AG09309 (cell line): Measurements from ENCODE around the gene NSMCE1.

Source experiments
- DNase-seq: peaks from one replicate; pipeline ENCODE4 v3.0.0-alpha.2; 2010; ENCODE audit warnings: low read depth
- H3K4me3 ChIP-seq: 2 replicates; pipeline ENCODE4 v1.5.1; 2011; ENCODE audit warnings: mild to moderate bottlenecking, low read depth, low read length, moderate library complexity; ENCODE audit not compliant: control insufficient read depth
- CTCF ChIP-seq: IDR thresholded peaks from 2 replicates; pipeline ENCODE4 v1.5.1; 2011; ENCODE audit warnings: mild to moderate bottlenecking, low read depth, low read length, inconsistent platforms; ENCODE audit not compliant: insufficient read depth, control insufficient read depth; ENCODE audit errors: missing control alignments

NSMCE1 gene

GRCh38 chr16:27231692-27232060 lies 36.9 kb downstream of the NSMCE1 start:
- no peak for DNase-seq
- no peak for TF ChIP-seq CTCF
- no peak overlapping the region for H3K4me3 ChIP-seq

- TF ChIP-seq CTCF: no peak
- no peak for DNase-seq
- no peak overlapping the region for H3K4me3 ChIP-seq
Observed at GRCh38 chr16:27230562-27231001, 38.0 kb downstream of the NSMCE1 start.

GRCh38 chr16:27229891-27230470 lies 38.6 kb downstream of the NSMCE1 start:
- DNase-seq: no peak
- TF ChIP-seq CTCF: no peak
- no peak overlapping the region for H3K4me3 ChIP-seq

DNA sequence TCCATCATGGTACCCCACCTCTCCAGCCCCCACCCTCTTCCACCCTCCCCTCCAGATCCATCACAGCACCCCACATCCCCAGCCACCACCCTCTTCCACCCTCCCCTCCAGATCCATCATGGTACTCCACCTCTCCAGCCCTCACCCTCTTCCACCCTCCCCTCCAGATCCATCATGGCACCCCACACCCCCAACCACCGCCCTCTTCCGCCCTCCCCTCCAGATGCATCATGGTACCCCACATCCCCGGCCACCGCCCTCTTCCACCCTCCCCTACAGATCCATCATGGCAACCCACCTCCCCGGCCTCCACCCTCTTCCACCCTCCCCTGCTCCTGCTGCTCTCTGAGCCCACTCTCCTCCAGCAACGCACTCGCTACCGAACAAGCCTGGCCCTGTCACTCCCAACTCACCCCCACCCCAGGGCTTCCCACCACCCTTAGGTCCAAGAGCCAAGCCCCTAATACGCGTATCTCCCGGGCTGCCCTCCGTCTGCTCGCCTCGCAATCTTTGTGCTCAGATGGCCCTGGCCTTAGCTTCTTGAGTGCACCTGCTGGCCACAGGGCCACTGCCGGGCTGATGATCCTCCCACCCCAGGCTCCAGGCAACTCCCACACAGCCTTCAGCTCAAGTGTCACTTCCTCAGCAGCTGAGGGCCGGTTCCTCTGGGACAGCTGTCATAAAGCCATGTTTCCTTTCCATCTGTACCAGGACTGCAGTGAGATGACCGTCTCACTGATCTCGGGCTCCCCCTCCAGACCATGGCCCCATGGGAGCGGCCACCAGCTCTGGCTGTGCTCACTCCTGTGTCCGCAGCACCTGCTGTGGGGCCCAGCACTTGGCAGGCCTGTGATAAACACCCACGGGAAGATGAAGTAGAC lies 39.7 kb downstream of the NSMCE1 start:
- TF ChIP-seq CTCF: no peak
- H3K4me3 ChIP-seq: no peak overlapping the region
- no peak for DNase-seq

DNA sequence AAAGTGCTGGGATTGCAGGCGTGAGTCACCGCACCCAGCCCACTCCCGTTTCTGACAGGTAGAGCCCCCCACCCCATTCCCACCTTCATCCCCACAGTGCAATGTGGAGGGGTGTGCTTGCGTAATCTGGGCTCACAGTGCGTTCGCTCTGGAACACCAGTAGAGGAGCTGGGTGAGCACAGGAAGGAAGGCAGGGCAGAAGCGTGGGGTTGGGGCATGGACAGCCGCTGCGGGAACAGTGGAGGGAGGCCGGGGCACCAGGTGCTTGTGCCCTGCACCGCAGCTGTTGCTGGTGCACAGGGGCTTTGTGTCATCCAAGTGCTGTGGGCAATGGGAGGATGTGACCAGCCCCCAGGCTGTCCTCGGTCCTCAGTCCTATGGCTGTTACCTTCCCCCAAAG lies 40.5 kb downstream of the NSMCE1 start:
- H3K4me3 ChIP-seq: no peak overlapping the region
- no peak for DNase-seq
- TF ChIP-seq CTCF: no peak

- TF ChIP-seq CTCF: no peak
- no peak overlapping the region for H3K4me3 ChIP-seq
Observed at GRCh38 chr16:27226976-27227705, 41.4 kb downstream of the NSMCE1 start.

More at GRCh38 chr16:27226976-27227705, 41.4 kb downstream of the NSMCE1 start:
- DNase-seq: no peak
